GM19025 (cell line): Measurements from ENCODE around the gene RGS14.
A peak's percentile ranks its signal among the peaks of the same experiment; 100 is the strongest.

Experiments used
- ATAC-seq: cut with Tn5 transposase; IDR thresholded peaks from one replicate; pipeline ENCODE4 v1.9.1; 2021; ENCODE audit warnings: mild to moderate bottlenecking, low read depth, moderate library complexity; ENCODE audit not compliant: unreplicated experiment

The RGS14 gene

GRCh38 chr5:177357459-177358351 lies at the start of gene RGS14:
TSS of gene RGS14 (plus strand) at chr5:177357924. CDS start at chr5:177358025, 101 bp downstream.
- peak; percentile 91 for ATAC-seq

GRCh38 chr5:177308740-177309139 lies 49.0 kb upstream of the RGS14 start:
- no peak for ATAC-seq

GRCh38 chr5:177309351-177310191 lies 48.2 kb upstream of the RGS14 start:
- ATAC-seq, result no peak

- ATAC-seq, result no peak
Observed at GRCh38 chr5:177310332-177310731, 47.4 kb upstream of the RGS14 start.

GRCh38 chr5:177310757-177311391 lies 46.9 kb upstream of the RGS14 start:
- no peak for ATAC-seq

GRCh38 chr5:177311392-177311722 lies 46.4 kb upstream of the RGS14 start:
- no peak for ATAC-seq

GRCh38 chr5:177311723-177312648 lies 45.7 kb upstream of the RGS14 start, which contains the start of gene MXD3:
TSS of gene MXD3 (minus strand) at chr5:177311898. CDS start at chr5:177311830, 68 bp downstream.
- ATAC-seq, result peak; percentile 82

GRCh38 chr5:177312649-177313181 lies 45.0 kb upstream of the RGS14 start:
- ATAC-seq, result no peak

GRCh38 chr5:177313561-177314259 lies 44.0 kb upstream of the RGS14 start:
- no peak for ATAC-seq

- ATAC-seq, result no peak
Observed at GRCh38 chr5:177314376-177315342, 43.1 kb upstream of the RGS14 start.

GRCh38 chr5:177315411-177315810 lies 42.3 kb upstream of the RGS14 start:
- ATAC-seq, result no peak

- no peak for ATAC-seq
Observed at GRCh38 chr5:177316005-177316404, 41.7 kb upstream of the RGS14 start.

GRCh38 chr5:177317959-177318377 lies 39.8 kb upstream of the RGS14 start:
- no peak for ATAC-seq

- ATAC-seq, result no peak
Observed at GRCh38 chr5:177319913-177320588, 37.7 kb upstream of the RGS14 start.

- ATAC-seq, result no peak
Observed at GRCh38 chr5:177320879-177321278, 36.8 kb upstream of the RGS14 start.

GRCh38 chr5:177325868-177326381 lies 31.8 kb upstream of the RGS14 start:
- no peak for ATAC-seq
